ENCODE measurements around the gene INPP5A.
"Not testable (repeated sequence)": the region's sequence is repeated elsewhere in the genome, so short reads cannot be mapped to it uniquely, and the experiment has no call there.

INPP5A gene

DNA sequence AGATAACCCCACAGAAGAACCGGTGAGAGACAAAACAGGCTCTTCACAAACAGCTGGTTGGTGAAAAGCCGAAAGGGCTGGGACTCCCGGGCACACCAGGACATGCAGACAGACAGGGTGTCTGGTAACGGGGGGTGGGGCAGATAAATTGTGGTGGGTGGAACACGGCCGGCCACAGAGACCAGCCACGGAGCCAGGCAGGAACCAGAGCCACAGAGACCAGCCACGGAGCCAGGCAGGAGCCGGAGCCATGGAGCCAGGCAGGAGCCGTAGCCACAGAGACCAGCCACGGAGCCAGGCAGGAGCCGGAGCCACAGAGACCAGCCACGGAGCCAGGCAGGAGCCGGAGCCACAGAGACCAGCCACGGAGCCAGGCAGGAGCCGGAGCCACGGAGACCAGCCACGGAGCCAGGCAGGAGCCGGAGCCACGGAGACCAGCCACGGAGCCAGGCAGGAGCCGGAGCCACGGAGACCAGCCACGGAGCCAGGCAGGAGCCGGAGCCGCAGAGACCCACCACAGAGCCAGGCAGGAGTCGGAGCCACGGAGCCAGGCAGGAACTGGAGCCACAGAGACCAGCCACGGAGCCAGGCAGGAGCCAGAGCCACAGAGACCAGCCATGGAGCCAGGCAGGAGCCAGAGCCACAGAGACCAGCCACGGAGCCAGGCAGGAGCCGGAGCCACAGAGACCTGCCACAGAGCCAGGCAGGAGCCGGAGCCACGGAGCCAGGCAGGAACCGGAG, 288.4 kb downstream of the INPP5A start:
- DNase-seq (ENCODE audit: low read depth): not testable (repeated sequence)

DNA sequence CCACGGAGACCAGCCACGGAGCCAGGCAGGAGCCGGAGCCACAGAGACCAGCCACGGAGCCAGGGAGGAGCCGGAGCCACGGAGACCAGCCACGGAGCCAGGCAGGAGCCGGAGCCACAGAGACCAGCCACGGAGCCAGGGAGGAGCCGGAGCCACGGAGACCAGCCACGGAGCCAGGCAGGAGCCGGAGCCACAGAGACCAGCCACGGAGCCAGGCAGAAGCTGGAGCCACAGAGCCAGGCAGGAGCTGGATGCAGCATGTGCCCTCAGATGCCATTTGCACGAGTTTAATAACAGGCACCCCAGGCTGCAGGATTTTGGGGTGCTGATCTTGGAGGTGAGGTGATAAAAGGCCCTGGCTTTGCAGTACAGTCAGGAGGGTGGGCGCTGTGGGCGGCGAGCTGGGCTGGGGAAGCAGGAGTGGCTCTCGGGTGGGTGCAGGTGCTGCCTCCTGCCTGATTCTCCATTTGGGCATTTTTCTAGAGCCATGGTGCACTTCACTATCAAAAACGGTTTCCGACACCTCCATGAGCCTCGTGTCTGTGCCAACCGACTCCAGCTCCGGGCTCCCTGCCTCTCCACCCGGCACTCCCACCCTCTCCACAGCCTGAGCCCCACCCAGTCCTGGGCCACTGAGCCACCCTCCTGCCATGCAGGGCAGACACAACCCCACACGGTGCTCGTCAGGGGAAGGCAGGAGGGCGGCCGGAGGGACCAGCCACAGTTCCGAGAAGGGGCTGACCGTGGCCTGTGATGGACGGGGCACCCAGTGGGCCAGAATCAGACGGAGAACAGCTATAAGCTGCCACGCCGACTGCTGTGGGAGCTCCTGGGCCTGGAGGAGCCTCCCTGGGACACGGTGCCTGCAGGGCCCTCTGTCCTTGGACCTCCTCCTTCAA, 289.2 kb downstream of the INPP5A start:
- no peak for DNase-seq (ENCODE audit: low read depth)

DNA sequence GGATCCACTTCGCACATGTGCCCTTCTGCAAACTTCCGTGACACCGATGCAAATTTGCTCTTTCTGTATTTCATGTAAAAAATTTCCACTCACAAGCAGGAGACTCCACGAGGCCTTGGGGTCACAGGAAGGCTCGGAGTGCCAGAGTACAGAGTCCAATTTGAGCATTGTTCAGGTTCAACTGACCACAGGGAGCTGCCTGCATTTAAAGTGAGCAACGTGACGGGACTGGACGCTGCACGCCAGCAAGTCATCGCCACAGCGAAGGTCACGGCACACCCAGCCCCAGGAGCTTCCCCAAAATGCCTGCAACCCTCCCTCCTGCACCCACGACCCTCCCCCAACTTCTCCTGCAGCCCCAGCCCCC, 289.8 kb downstream of the INPP5A start:
- DNase-seq (ENCODE audit: low read depth): no peak

DNA sequence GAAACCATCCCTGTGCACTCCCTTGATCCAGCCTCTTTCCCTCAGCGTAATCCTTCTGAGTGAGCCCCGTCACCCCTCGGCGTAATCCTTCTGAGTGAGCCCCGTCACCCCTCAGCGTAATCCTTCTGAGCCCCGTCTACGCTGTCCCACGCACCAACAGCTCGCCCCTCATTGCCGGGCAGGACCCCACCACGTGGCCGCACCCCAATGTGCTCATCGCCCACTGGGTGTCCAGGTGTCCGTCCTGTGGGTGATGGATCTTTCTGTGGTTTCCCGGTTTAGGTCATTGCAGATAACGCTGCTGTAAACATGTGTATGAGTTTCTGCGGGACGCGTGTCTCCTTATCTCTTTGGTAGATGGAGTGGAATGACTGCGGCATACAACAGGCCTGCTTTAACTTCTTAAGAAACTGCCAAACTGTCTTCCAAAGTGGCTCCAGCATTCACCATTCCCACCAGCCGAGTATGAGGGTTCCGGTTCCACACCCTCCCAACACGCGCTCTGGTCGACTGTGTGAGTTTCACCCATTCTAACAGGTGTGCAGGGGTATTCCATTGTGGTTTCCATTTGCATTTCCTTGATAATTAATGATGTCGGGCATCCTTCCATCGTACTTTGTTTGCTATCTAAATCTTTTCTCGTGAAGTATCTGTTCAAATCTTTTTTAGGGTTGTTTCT, 290.4 kb downstream of the INPP5A start:
- DNase-seq (ENCODE audit: low read depth): no peak

DNA sequence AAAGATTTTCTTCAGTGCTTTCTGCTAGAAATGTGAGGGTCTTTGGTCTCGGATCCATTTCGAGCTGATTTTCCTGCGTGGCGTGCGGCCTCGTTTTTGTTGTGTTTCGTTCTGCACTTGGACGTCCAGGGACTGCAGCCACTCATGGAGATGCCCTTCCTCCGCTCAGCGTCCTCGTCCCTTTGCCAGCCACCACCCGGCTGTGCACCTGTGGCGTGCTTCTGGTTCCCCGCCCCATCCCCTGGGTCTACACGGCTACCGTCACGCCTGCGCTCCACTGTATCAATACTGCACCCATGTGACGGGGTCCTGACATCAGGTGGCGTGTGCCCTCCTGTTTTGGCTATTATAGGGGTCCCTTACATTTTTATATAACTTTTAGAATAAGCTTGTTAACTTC, 291.1 kb downstream of the INPP5A start:
- DNase-seq (ENCODE audit: low read depth): no peak

DNA sequence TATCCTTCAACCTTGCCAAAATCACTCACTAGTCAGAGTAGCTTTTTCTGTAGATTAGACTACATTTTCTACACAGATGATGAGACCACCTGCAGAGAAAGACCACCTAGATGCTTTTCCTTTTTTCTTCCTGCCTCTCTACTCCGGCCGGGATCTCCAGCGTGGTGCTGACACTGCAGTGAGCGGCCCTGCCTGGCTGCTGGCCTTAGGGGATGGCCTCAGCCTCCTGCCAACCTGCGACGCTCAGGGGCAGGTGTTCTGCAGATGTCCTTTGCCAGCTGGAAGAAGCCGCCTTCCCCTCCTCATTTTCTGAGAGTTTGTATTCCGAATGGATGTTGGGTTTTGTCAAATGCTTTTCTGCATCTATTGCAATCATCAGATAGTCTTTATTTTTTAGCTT, 291.8 kb downstream of the INPP5A start:
- DNase-seq (ENCODE audit: low read depth): no peak

DNA sequence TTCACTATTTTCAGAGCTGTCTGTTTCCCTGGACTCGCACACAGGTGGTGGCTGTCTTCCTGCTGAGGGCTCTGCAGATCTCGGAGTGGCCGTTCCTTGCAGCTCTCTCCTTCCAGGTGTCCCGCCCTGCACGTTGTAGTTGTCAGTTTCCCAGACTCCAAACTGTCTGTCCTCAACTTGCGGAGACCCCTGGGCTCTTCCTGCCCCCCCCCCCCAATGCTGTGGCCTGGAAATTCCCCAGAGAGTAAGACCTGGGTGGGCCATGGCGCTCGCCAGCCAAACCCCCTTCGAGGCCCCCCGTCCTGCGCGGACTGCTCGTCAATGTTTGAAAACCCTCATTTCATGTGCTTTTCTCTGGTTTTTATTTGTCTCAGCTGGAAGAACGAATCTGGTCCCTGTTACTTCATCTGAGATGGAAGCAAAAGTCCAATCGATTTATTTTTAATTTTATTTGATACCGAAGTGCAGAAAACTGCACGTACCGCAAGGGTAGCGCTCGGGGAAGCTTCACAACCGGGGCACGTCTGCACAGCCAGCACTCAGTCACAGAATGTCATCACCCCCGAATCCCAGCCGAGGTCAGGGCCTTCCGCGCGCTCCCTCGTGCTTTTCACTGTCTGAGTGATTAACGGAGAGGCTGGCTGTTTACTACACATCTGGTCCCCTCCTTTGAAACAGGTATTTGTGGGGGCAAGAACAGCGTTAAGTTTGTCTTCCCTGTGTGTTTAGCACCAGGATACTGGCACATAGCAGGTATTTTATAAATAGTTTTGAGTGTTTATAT, 294.8 kb downstream of the INPP5A start:
- no peak for DNase-seq (ENCODE audit: low read depth)

All from stimulated activated CD8-positive, alpha-beta memory T cell treated with anti-CD3 and anti-CD28 coated beads, Interleukin-15, amount 100 ng/mL, for 24 hours (primary cell).